DOHH2 (cell line): ENCODE data around the gene OLR1.

ENCODE experiments used
- EZH2phosphoT487 ChIP-seq: fragments of 200-600 bp; sonication (generic); IDR thresholded peaks from 2 replicates; pipeline ENCODE4 v1.6.1; 2017; ENCODE audit warnings: borderline replicate concordance, mild to moderate bottlenecking, antibody characterized with exemption, low read length, moderate library complexity, mixed read lengths
- TF ChIP-seq, protein P1 (sequence below): fragments of 200-600 bp; sonication (generic); IDR thresholded peaks from one replicate; pipeline ENCODE4 v1.5.1; 2014; ENCODE audit warnings: antibody characterized with exemption, mild to moderate bottlenecking, low read depth, low read length; ENCODE audit not compliant: poor library complexity, severe bottlenecking

DNA sequence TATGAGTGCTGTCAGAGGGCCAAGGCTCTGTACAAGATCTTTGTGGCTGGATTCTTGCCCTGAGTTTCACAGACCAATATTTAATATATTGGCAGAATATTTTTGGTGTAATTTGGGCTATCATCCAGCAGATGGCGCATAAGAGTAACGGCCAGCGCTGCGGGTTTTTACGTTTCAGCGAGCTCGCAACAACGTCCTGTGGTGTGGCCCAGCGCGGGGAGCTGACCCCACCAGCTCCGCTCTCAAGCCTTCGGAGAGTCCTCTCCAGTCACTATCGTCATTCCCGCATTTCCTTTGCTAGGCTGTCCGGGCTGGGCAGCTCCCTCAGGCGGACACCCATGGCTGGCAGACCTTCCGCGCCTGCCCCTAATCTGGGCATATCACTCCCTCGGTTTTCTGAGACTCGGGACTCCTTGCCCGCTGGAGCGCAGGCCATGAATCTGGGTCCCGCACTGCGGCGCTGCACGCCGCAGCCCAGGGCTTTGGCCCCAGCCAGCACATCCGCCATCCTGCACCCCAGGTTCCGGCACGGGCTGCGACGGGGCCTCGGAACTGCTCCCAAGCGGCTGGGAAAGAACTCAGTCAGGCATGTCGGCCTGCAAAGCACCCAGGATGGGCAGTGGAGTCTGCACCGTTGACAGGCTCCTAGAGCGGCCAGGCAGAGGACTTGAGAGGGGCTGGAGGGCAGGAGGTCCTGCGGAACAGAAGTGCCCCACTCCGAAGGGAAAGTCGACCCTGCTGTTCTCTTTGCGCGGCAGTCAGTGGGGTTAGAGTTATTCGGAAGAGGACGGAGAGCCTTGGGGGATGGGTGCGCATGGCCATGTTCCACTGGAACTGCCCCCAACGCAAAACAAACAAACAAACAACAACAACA lies 18.4 kb downstream of the OLR1 start:
- TF ChIP-seq, protein P1, sequence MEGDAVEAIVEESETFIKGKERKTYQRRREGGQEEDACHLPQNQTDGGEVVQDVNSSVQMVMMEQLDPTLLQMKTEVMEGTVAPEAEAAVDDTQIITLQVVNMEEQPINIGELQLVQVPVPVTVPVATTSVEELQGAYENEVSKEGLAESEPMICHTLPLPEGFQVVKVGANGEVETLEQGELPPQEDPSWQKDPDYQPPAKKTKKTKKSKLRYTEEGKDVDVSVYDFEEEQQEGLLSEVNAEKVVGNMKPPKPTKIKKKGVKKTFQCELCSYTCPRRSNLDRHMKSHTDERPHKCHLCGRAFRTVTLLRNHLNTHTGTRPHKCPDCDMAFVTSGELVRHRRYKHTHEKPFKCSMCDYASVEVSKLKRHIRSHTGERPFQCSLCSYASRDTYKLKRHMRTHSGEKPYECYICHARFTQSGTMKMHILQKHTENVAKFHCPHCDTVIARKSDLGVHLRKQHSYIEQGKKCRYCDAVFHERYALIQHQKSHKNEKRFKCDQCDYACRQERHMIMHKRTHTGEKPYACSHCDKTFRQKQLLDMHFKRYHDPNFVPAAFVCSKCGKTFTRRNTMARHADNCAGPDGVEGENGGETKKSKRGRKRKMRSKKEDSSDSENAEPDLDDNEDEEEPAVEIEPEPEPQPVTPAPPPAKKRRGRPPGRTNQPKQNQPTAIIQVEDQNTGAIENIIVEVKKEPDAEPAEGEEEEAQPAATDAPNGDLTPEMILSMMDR, result peak; percentile 78
- TF ChIP-seq EZH2phosphoT487, result no peak
